COLO829 (cell line): ENCODE data around the gene ODF2.
A peak's percentile ranks its signal among the peaks of the same experiment; 100 is the strongest.
"Not testable (repeated sequence)": the region's sequence is repeated elsewhere in the genome, so short reads cannot be mapped to it uniquely, and the experiment has no call there.

Experiments used
- DNase-seq: peaks from one replicate; pipeline ENCODE4 v3.0.0; 2012; ENCODE audit warnings: low spot score

The ODF2 gene

GRCh38 chr9:128455849-128456612, at the start of gene ODF2:
Gene ODF2 (plus strand): TSS chr9:128456006. CDS start chr9:128456092, 86 bp downstream.
- peak; percentile 100 for DNase-seq

GRCh38 chr9:128406848-128407391, 48.9 kb upstream of the ODF2 start:
- peak; percentile 75 for DNase-seq

- DNase-seq: no peak
Measured at GRCh38 chr9:128408963-128409431, 46.8 kb upstream of the ODF2 start.

- no peak for DNase-seq
Measured at GRCh38 chr9:128409450-128409849, 46.4 kb upstream of the ODF2 start.

- DNase-seq: no peak
Measured at GRCh38 chr9:128409978-128410377, 45.8 kb upstream of the ODF2 start.

GRCh38 chr9:128411364-128412119, 44.3 kb upstream of the ODF2 start:
- no peak for DNase-seq

- peak; percentile 66 for DNase-seq
Measured at GRCh38 chr9:128412120-128412790, 43.6 kb upstream of the ODF2 start.

GRCh38 chr9:128413728-128414127, 42.1 kb upstream of the ODF2 start:
- DNase-seq: not testable (repeated sequence)

- no peak for DNase-seq
Measured at GRCh38 chr9:128414461-128414860, 41.3 kb upstream of the ODF2 start.

- DNase-seq: no peak
Measured at GRCh38 chr9:128415281-128415680, 40.5 kb upstream of the ODF2 start.

- no peak for DNase-seq
Measured at GRCh38 chr9:128416014-128416413, 39.8 kb upstream of the ODF2 start.

GRCh38 chr9:128416432-128417019, 39.3 kb upstream of the ODF2 start:
- no peak for DNase-seq

- DNase-seq: no peak
Measured at GRCh38 chr9:128419061-128419925, 36.5 kb upstream of the ODF2 start.

GRCh38 chr9:128420060-128420650, 35.7 kb upstream of the ODF2 start:
- peak; percentile 69 for DNase-seq

GRCh38 chr9:128420651-128421481, 34.9 kb upstream of the ODF2 start, which contains the start of gene CERCAM:
Gene CERCAM (plus strand): TSS chr9:128420857. CDS start chr9:128420878, 21 bp downstream.
- no peak for DNase-seq

GRCh38 chr9:128421482-128421996, 34.3 kb upstream of the ODF2 start:
- DNase-seq: no peak

GRCh38 chr9:128422022-128422782, 33.6 kb upstream of the ODF2 start:
- DNase-seq: not testable (repeated sequence)

- DNase-seq: no peak
Measured at GRCh38 chr9:128422783-128423150, 33.0 kb upstream of the ODF2 start.

- not testable (repeated sequence) for DNase-seq
Measured at GRCh38 chr9:128423356-128423755, 32.5 kb upstream of the ODF2 start.
